HepG2 (cell line): ENCODE measurements around the gene NECAP2.

Experiments
- CEBPB ChIP-seq: IDR thresholded peaks from 2 replicates; pipeline ENCODE4 v1.6.1; 2011; ENCODE audit warnings: low read depth, low read length, improper control_type of control experiment, borderline replicate concordance
- TF ChIP-seq, protein P1 (sequence below): IDR thresholded peaks from 2 replicates; pipeline ENCODE4 v1.6.1; 2016

DNA sequence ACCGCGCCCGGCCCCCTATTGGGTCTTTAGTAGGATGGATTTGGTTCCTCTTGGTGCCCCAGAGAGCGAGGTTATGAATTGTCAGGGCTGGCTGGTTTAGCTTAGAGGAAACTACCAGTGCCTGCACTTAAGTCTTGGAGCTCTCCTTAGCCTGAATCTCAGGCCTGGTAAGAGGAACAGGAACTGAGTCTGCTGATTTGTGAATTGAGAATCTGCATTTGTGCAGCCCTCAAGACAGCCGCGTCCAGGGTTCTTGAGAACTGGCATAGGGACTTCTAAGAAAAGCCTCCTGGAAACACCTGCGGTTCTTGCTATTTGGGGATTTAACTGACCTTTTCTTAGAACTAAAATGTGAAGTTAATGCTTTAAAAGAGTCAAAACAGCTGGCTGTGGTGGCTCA, 1.7 kb downstream of the NECAP2 start:
- TF ChIP-seq, protein P1, sequence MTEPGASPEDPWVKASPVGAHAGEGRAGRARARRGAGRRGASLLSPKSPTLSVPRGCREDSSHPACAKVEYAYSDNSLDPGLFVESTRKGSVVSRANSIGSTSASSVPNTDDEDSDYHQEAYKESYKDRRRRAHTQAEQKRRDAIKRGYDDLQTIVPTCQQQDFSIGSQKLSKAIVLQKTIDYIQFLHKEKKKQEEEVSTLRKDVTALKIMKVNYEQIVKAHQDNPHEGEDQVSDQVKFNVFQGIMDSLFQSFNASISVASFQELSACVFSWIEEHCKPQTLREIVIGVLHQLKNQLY = no peak
- TF ChIP-seq CEBPB = no peak
